GM11168 (cell line): ENCODE data around the gene XPO4.
"Not testable (repeated sequence)": the region's sequence is repeated elsewhere in the genome, so short reads cannot be mapped to it uniquely, and the experiment has no call there.

Source experiments
- in situ Hi-C: fragments of 300-500 bp; cut with MboI; formaldehyde crosslinking; loops from one replicate; pipeline ENCODE4 v1.12.0; 2022; ENCODE audit warnings: low sequenced_read_pairs; ENCODE audit not compliant: unreplicated experiment

Gene XPO4

GRCh38 chr13:20760872-20761271 is 141.7 kb downstream of the XPO4 start:
- in situ Hi-C loops: no loop called here

- in situ Hi-C loops: no loop called here
Measured at GRCh38 chr13:20754009-20754408, 148.5 kb downstream of the XPO4 start.

- in situ Hi-C loops: no loop called here
Measured at GRCh38 chr13:20749377-20749776, 153.2 kb downstream of the XPO4 start.

- in situ Hi-C loops: not testable (repeated sequence)
Measured at GRCh38 chr13:20743830-20744404, 158.6 kb downstream of the XPO4 start.

- in situ Hi-C loops: no loop called here
Measured at GRCh38 chr13:20740021-20740420, 162.5 kb downstream of the XPO4 start.

- in situ Hi-C loops: no loop called here
Measured at GRCh38 chr13:20738616-20739015, 163.9 kb downstream of the XPO4 start.

GRCh38 chr13:20729633-20730585 is 172.6 kb downstream of the XPO4 start:
- in situ Hi-C loops: no loop called here

GRCh38 chr13:20728579-20729311 is 173.8 kb downstream of the XPO4 start:
- in situ Hi-C loops: no loop called here

GRCh38 chr13:20727856-20728255 is 174.7 kb downstream of the XPO4 start:
- in situ Hi-C loops: no loop called here
